ENCODE measurements around the gene DTX3. TPM values are rescaled to one million over a fixed set of nuclear protein-coding genes. Genes with fewer than 3 reads are reported as not detected.

Gene DTX3
- total and polyA plus RNA-seq, 7 donors: 3.5 to 9.1 (median 4.5) TPM

DNA sequence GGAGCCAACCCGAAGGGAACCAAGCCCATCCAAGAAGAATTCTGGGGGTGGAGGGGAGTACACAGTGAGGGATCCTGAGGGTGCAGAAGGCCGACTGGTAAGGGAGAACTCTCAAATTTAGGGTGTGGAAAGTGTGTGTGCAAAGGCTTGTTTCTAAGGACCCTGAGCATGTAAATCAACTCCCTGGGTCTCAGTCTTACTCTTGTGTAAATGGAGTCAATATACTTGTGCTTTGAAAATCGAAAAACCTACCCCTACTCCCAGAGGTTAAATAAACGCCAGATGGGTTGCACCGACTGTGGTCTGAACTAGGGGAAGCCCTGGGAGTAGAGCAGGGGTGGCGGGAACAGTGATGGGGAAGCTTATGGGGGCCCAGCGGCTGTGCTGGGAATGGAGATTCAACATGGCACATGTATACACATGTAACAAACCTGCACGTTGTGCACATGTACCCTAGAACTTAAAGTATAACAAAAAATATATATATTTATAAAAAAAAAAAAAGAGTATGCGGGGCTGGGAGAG is 22.4 kb downstream of the DTX3 start:
- Histone ChIP-seq H3K27ac (no peak overlapping the region), H3K36me3 (ENCODE audit: insufficient read depth in 1 of 2, low read depth in 1 of 2) (peaks cover 0 to 41% of the 10 kb centered on the region in 2 donors), H3K9me3 (no peaks in the 10 kb centered on the region), H3K4me1 (peaks cover 6% of the 10 kb centered on the region), H3K27me3 (ENCODE audit: insufficient read depth in 3 of 3, low read length in 2 of 3) (peaks cover 0 to 37% (median 7%) of the 10 kb centered on the region in 3 donors), H3K4me3 (no peak overlapping the region)
- intact Hi-C loops (cut with DNase I): loop anchor here in 1 of 2 donors (10.0 kb wide), 1 partner anchor 162 kb away; no protein-coding TSS in a partner anchor
- DNase-seq: no peak
- no peak for ATAC-seq
- TF ChIP-seq, protein P1, sequence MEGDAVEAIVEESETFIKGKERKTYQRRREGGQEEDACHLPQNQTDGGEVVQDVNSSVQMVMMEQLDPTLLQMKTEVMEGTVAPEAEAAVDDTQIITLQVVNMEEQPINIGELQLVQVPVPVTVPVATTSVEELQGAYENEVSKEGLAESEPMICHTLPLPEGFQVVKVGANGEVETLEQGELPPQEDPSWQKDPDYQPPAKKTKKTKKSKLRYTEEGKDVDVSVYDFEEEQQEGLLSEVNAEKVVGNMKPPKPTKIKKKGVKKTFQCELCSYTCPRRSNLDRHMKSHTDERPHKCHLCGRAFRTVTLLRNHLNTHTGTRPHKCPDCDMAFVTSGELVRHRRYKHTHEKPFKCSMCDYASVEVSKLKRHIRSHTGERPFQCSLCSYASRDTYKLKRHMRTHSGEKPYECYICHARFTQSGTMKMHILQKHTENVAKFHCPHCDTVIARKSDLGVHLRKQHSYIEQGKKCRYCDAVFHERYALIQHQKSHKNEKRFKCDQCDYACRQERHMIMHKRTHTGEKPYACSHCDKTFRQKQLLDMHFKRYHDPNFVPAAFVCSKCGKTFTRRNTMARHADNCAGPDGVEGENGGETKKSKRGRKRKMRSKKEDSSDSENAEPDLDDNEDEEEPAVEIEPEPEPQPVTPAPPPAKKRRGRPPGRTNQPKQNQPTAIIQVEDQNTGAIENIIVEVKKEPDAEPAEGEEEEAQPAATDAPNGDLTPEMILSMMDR (IDR thresholded peaks at IDR 0.05): no peak
- 45 to 54% (median 48%) methylated on average over 9 of the region's 9 CpGs for WGBS, 3 donors

DNA sequence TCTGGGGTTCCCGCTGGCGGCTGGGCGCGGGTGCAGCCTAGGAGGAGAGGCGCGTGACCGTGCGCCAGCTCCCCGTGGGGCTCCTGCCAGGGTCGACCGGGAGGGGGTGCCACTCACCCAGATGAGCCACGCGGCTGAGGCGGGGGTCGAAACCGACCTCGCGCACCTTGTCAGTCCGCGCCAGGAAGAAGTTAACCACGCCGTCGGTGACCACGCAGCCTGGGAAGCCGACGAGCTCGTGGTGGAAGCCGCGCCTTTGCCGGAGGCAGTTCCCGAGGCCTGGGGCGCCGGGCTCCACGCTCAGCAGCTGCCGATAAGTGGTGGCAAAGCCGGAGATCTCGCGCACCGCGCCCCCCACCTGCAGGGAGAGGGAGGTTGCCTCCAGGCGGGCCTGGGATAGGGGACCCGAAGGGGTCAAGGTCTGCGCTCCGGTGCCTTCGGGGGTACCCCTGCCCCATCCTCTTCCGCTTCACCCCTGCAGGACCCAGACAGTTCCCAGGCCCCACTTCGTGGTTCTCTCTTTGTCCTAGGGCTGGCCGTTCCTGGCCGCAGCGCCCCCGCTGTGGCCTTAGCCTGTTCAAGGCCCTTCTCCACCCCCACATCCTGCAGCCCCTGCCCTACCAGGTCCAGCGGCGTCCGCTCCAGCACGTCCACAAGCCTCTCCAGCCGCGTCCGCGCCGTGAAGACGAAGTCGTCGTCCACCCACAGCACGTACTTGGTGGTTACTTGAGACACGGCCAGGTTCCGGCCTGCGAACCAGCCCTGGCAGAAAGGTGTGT is 23.1 kb downstream of the DTX3 start:
- peaks cover 0 to 30% (median 7%) of the 10 kb centered on the region in 3 donors for H3K27me3 ChIP-seq (ENCODE audit: insufficient read depth in 3 of 3, low read length in 2 of 3)
- peaks cover 8% of the 10 kb centered on the region for H3K4me1 ChIP-seq
- ATAC-seq (no peak), DNase-seq (peak in 1 of 2 donors; percentile 58)
- H3K27ac ChIP-seq: no peak overlapping the region
- H3K9me3 ChIP-seq: no peaks in the 10 kb centered on the region
- H3K4me3 ChIP-seq: no peak overlapping the region
- H3K36me3 ChIP-seq (ENCODE audit: insufficient read depth in 1 of 2, low read depth in 1 of 2): peaks cover 0 to 41% of the 10 kb centered on the region in 2 donors
- intact Hi-C loops (cut with DNase I): loop anchor here in 1 of 2 donors (10.0 kb wide), 1 partner anchor 163 kb away; no protein-coding TSS in a partner anchor
- TF ChIP-seq, protein P1 (IDR thresholded peaks at IDR 0.05): no peak
- WGBS, 3 donors: 31 to 37% (median 31%) methylated on average over 46 to 67 of the region's 67 CpGs

DNA sequence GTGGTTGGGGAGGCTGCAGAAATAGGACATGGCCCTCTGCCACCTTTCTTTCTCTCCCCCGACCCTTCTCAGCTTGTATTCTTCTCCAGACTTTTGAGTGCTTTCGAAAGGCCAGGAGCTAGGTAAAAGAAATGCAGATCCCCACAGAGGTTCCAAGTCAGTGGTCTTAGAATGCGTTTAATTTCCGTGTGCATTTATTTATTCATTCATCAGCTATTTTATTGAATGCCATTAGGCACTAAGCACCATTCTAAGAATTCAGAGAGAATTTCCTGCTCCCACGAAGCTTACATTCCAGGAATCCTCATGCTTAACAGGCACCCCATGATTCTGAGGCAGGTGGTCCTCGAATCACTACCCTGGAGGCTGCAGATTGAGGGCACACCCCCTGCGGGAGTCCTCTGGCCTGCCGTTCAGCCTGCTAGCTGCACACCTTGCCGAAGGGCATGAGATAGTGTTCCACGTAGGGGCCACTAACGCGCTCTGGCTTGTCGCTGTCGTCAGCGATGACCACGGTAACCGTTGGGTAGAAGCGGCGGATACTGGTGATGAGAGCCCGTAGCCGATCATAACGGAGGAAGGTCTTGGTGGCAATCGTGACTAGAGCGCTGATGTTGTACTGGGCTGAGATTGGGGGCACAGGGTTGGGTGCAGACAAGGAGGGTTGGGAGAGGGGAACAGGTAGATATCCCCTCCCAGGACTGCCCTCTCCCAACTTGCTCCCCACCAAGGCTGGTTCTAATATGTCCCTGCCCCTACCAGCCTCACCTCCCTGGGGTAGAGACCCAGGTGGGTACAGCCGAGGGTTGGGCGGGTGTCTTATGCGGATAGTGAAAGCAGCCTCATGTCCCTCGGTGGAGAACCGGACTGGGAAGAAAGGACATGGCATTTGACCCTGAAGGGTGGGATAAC is 23.9 kb downstream of the DTX3 start:
- 68 to 75% (median 71%) methylated on average over 29 of the region's 29 CpGs for WGBS, 3 donors
- H3K36me3 ChIP-seq (ENCODE audit: insufficient read depth in 1 of 2, low read depth in 1 of 2): peaks cover 0 to 41% of the 10 kb centered on the region in 2 donors
- TF ChIP-seq, protein P1 (IDR thresholded peaks at IDR 0.05): no peak
- intact Hi-C loops (cut with DNase I): loop anchor here in 1 of 2 donors (10.0 kb wide), 1 partner anchor 164 kb away; no protein-coding TSS in a partner anchor
- H3K9me3 ChIP-seq: no peaks in the 10 kb centered on the region
- peaks cover 0 to 21% (median 7%) of the 10 kb centered on the region in 3 donors for H3K27me3 ChIP-seq (ENCODE audit: insufficient read depth in 3 of 3, low read length in 2 of 3)
- no peak overlapping the region for H3K27ac ChIP-seq
- ATAC-seq (no peak), DNase-seq (peak in 1 of 2 donors; percentile 34)
- peaks cover 8% of the 10 kb centered on the region for H3K4me1 ChIP-seq
- H3K4me3 ChIP-seq: no peak overlapping the region

DNA sequence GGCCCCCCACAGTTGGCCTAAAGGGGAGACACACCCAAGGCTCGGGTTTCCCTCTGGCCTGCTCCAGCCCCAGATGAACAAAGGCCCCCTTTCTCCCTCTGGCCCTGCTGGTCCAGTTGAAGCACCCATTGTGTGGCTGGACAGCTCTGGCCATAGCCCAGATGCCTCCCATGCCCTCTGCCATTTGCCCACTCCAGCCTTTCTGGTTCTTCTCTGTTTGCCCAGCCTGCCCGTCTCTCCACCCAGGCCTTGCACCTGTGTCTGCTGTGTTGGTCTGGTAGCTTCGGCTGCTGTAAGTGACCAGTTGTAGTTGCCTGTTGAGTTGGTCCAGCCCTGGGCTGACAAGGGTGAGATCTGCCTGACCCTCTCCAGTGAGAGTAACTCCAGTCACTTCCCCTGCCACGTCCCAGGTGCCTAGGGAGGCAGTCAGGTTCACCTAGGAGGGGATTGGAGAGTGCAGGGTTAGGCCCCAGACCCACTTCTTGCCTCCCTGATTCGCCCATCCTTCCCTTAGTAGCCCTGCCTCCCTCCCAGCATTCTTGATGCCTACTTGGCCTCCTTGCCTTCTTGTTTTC is 25.4 kb downstream of the DTX3 start:
- Histone ChIP-seq H3K27me3 (ENCODE audit: insufficient read depth in 3 of 3, low read length in 2 of 3) (peaks cover 0 to 11% (median 7%) of the 10 kb centered on the region in 3 donors), H3K4me3 (no peak overlapping the region), H3K27ac (no peak overlapping the region), H3K4me1 (peaks cover 8% of the 10 kb centered on the region), H3K36me3 (ENCODE audit: insufficient read depth in 1 of 2, low read depth in 1 of 2) (peaks cover 0 to 41% of the 10 kb centered on the region in 2 donors), H3K9me3 (no peaks in the 10 kb centered on the region)
- ATAC-seq: no peak
- intact Hi-C loops (cut with DNase I): loop anchor here in 1 of 2 donors (10.0 kb wide), 1 partner anchor 165 kb away; no protein-coding TSS in a partner anchor
- TF ChIP-seq, protein P1 (IDR thresholded peaks at IDR 0.05): no peak
- peak in 1 of 2 donors; percentile 28 for DNase-seq
- 73 to 87% (median 86%) methylated on average over 5 of the region's 5 CpGs for WGBS, 3 donors

Measured in psoas muscle (tissue), 8 donors.